HG02571 (cell line): ENCODE measurements around the gene HK3.

Source experiments
- ATAC-seq: cut with Tn5 transposase; IDR thresholded peaks from one replicate; pipeline ENCODE4 v1.9.1; 2021; ENCODE audit warnings: mild to moderate bottlenecking, moderate library complexity; ENCODE audit not compliant: unreplicated experiment

Gene HK3

GRCh38 chr5:176870110-176870591, 29.0 kb downstream of the HK3 start:
- ATAC-seq = no peak

- no peak for ATAC-seq
Observed at GRCh38 chr5:176869501-176870109, 29.5 kb downstream of the HK3 start.

- ATAC-seq = no peak
Observed at GRCh38 chr5:176868731-176869130, 30.4 kb downstream of the HK3 start.

GRCh38 chr5:176868126-176868525, 31.0 kb downstream of the HK3 start:
- ATAC-seq = no peak

GRCh38 chr5:176866707-176867310, 32.3 kb downstream of the HK3 start:
- no peak for ATAC-seq

GRCh38 chr5:176865964-176866363, 33.2 kb downstream of the HK3 start:
- ATAC-seq = no peak

GRCh38 chr5:176864755-176865154, 34.4 kb downstream of the HK3 start:
- no peak for ATAC-seq

- no peak for ATAC-seq
Observed at GRCh38 chr5:176863765-176864098, 35.4 kb downstream of the HK3 start.

GRCh38 chr5:176863041-176863764, 35.9 kb downstream of the HK3 start:
- no peak for ATAC-seq

- no peak for ATAC-seq
Observed at GRCh38 chr5:176862330-176862995, 36.7 kb downstream of the HK3 start.

- ATAC-seq = no peak
Observed at GRCh38 chr5:176861276-176861675, 37.9 kb downstream of the HK3 start.

GRCh38 chr5:176860381-176860780, 38.8 kb downstream of the HK3 start:
- ATAC-seq = no peak

- ATAC-seq = no peak
Observed at GRCh38 chr5:176859916-176860315, 39.2 kb downstream of the HK3 start.

GRCh38 chr5:176857894-176858273, 41.3 kb downstream of the HK3 start:
- ATAC-seq = no peak

GRCh38 chr5:176857216-176857893, 41.8 kb downstream of the HK3 start:
- ATAC-seq = no peak

GRCh38 chr5:176856746-176857145, 42.4 kb downstream of the HK3 start:
- no peak for ATAC-seq

- no peak for ATAC-seq
Observed at GRCh38 chr5:176855598-176855997, 43.5 kb downstream of the HK3 start.

- ATAC-seq = no peak
Observed at GRCh38 chr5:176854164-176854563, 45.0 kb downstream of the HK3 start.

GRCh38 chr5:176853151-176853778, 45.9 kb downstream of the HK3 start:
- no peak for ATAC-seq

- no peak for ATAC-seq
Observed at GRCh38 chr5:176851871-176852658, 47.1 kb downstream of the HK3 start.
